ENCODE measurements around the gene KHK. TPM values are rescaled to one million over a fixed set of nuclear protein-coding genes. Genes with fewer than 3 reads are reported as not detected.

KHK gene
- total RNA-seq, 1 donor from 2014 or later = 9.3 TPM

- Histone ChIP-seq H3K4me1 (peaks cover 57% of the 10 kb centered on the region), H3K36me3 (peaks cover 0 to 17% of the 10 kb centered on the region in 2 donors), H3K9me3 (no peaks in the 10 kb centered on the region), H3K4me3 (peak overlapping the region; percentile 89 to 97), H3K27ac (peak overlapping the region; percentile 94), H3K27me3 (no peaks in the 10 kb centered on the region)
- no peak for DNase-seq (ENCODE audit: extremely low spot score in 2 of 2)
- intact Hi-C loops (cut with DNase I) = no loop called here
- TF ChIP-seq POLR2A (IDR thresholded peaks at IDR 0.05) (no peak), CTCF (IDR thresholded peaks at IDR 0.05) (no peak), POLR2AphosphoS5 (IDR thresholded peaks at IDR 0.05; ENCODE audit: insufficient read depth in 1 of 2, low read depth in 1 of 2) (no peak)
Measured at GRCh38 chr2:27069961-27070618, 16.5 kb upstream of the KHK start.

- peaks cover 63% of the 10 kb centered on the region for H3K4me1 ChIP-seq
- H3K9me3 ChIP-seq = no peaks in the 10 kb centered on the region
- no peak for TF ChIP-seq CTCF (IDR thresholded peaks at IDR 0.05)
- no peak for TF ChIP-seq POLR2AphosphoS5 (IDR thresholded peaks at IDR 0.05; ENCODE audit: insufficient read depth in 1 of 2, low read depth in 1 of 2)
- TF ChIP-seq POLR2A (IDR thresholded peaks at IDR 0.05) = no peak
- intact Hi-C loops (cut with DNase I) = no loop called here
- peak overlapping the region; percentile 89 to 97 for H3K4me3 ChIP-seq
- peaks cover 0 to 17% of the 10 kb centered on the region in 2 donors for H3K36me3 ChIP-seq
- peak in 1 of 2 donors; percentile 82 for DNase-seq (ENCODE audit: extremely low spot score in 2 of 2)
- no peaks in the 10 kb centered on the region for H3K27me3 ChIP-seq
- peak overlapping the region; percentile 94 for H3K27ac ChIP-seq
Measured at GRCh38 chr2:27070653-27071276, 15.8 kb upstream of the KHK start.

- intact Hi-C loops (cut with DNase I) = no loop called here
- peak; percentile 50 to 82 for TF ChIP-seq POLR2AphosphoS5 (IDR thresholded peaks at IDR 0.05; ENCODE audit: insufficient read depth in 1 of 2, low read depth in 1 of 2)
- no peak for TF ChIP-seq CTCF (IDR thresholded peaks at IDR 0.05)
- peak in 1 of 2 donors; percentile 66 for TF ChIP-seq POLR2A (IDR thresholded peaks at IDR 0.05)
Measured at GRCh38 chr2:27071277-27071989, 15.1 kb upstream of the KHK start, which contains the start of gene OST4. TSS of gene OST4 (minus strand) at chr2:27071654.

GRCh38 chr2:27071990-27072830, 14.4 kb upstream of the KHK start:
- H3K4me1 ChIP-seq = peaks cover 73% of the 10 kb centered on the region
- peak overlapping the region; percentile 89 to 97 for H3K4me3 ChIP-seq
- no peaks in the 10 kb centered on the region for H3K27me3 ChIP-seq
- peak overlapping the region; percentile 94 for H3K27ac ChIP-seq
- intact Hi-C loops (cut with DNase I) = no loop called here
- peaks cover 0 to 17% of the 10 kb centered on the region in 2 donors for H3K36me3 ChIP-seq
- DNase-seq (ENCODE audit: extremely low spot score in 2 of 2) = peak in 1 of 2 donors; percentile 81
- H3K9me3 ChIP-seq = no peaks in the 10 kb centered on the region
- peak; percentile 38 to 71 for TF ChIP-seq POLR2AphosphoS5 (IDR thresholded peaks at IDR 0.05; ENCODE audit: insufficient read depth in 1 of 2, low read depth in 1 of 2)
- TF ChIP-seq POLR2A (IDR thresholded peaks at IDR 0.05) = no peak
- no peak for TF ChIP-seq CTCF (IDR thresholded peaks at IDR 0.05)

More at GRCh38 chr2:27071277-27071989, 15.1 kb upstream of the KHK start, which contains the start of gene OST4:
- peaks cover 65% of the 10 kb centered on the region for H3K4me1 ChIP-seq
- no peaks in the 10 kb centered on the region for H3K27me3 ChIP-seq
- peak in 1 of 2 donors; percentile 96 for DNase-seq (ENCODE audit: extremely low spot score in 2 of 2)
- H3K36me3 ChIP-seq = peaks cover 0 to 17% of the 10 kb centered on the region in 2 donors
- peak within 1 kb of the TSS; percentile 89 to 97 for H3K4me3 ChIP-seq
- peak within 1 kb of the TSS; percentile 94 for H3K27ac ChIP-seq
- H3K9me3 ChIP-seq = no peaks in the 10 kb centered on the region
